Measurements from ENCODE around the gene GGTLC2.
A peak's percentile ranks its signal among the peaks of the same experiment; 100 is the strongest.

GGTLC2 gene

GRCh38 chr22:22692707-22693530 lies 48.5 kb downstream of the GGTLC2 start:
- peak; percentile 5 for DNase-seq

- no peak for DNase-seq
These were observed 49.1 kb downstream of the GGTLC2 start for GRCh38 chr22:22693531-22693884.

- DNase-seq: no peak
These were observed 49.7 kb downstream of the GGTLC2 start for GRCh38 chr22:22694106-22694505.

GRCh38 chr22:22696104-22696503 lies 51.7 kb downstream of the GGTLC2 start:
- no peak for DNase-seq

Data from NCI-H1092 (cell line).